GM12801 (cell line): ENCODE data around the gene ANXA3.

Experiments
- CTCF ChIP-seq: IDR thresholded peaks from one replicate; pipeline ENCODE4 v1.5.1; 2011; ENCODE audit warnings: control low read depth; ENCODE audit not compliant: insufficient read length; ENCODE audit errors: extremely low read depth

The ANXA3 gene

DNA sequence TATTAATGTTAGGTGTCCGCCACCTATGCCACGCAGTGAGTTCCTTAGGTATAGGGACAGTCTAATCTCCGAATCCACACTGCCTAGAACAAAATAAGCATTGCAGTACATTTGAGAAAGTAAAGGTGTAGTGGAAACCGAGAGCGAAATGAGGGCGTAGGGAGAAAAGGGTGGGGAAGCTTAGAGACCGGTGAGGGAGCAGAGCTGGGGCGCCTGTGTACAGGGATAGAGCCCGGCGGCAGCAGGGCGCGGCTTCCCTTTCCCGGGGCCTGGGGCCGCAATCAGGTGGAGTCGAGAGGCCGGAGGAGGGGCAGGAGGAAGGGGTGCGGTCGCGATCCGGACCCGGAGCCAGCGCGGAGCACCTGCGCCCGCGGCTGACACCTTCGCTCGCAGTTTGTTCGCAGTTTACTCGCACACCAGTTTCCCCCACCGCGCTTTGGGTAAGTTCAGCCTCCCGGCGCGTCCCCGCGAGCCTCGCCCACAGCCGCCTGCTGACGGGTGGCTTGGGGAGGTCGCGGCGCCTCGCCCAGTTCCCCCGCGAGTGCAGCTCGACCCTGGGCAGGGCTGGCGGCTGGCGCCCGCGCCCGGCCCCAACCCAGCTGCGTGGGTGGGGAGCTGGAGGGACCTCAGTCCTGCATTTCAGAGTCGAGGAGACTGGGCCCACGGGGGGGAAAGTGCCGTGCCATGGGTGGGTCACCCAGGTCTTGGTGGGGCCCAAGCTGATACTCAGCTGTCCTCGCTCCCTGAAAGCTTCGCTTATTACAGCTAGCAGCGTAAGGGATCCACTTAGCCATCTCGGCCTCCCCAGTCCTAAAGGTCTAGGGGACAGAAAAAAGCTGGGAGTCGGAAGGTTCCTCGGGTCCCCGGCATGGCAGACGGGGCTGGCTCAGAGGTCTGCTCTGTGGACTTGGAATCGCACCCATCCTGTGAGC is at the start of gene ANXA3:
Gene ANXA3 (plus strand): TSS at position 351 of the 932 bp plus-strand sequence. CDS start 2,704 bp downstream, outside the sequence.
- TF ChIP-seq CTCF = no peak

- no peak for TF ChIP-seq CTCF
These were observed 42.5 kb upstream of the ANXA3 start for GRCh38 chr4:78509043-78509442.

DNA sequence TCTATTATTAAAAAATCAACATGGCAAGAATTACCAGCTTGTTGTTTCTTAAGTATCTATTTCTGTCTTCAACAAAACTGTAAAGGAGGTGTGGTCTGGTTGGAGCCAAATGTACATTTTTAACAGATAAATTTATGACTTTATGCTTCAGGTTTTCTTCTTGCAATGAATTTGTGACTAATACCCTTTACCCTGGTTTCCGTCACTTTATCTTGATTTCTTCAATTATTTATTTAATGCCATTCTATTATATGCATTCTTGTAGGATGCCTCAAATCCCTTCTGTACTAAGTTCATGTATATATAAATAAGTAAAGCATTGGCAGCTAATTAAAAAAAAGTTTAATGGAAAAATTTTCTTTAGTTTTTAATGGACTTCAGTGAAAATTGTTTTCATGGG is 41.5 kb upstream of the ANXA3 start:
- no peak for TF ChIP-seq CTCF

- TF ChIP-seq CTCF = no peak
These were observed 40.9 kb upstream of the ANXA3 start for GRCh38 chr4:78510681-78511080.

DNA sequence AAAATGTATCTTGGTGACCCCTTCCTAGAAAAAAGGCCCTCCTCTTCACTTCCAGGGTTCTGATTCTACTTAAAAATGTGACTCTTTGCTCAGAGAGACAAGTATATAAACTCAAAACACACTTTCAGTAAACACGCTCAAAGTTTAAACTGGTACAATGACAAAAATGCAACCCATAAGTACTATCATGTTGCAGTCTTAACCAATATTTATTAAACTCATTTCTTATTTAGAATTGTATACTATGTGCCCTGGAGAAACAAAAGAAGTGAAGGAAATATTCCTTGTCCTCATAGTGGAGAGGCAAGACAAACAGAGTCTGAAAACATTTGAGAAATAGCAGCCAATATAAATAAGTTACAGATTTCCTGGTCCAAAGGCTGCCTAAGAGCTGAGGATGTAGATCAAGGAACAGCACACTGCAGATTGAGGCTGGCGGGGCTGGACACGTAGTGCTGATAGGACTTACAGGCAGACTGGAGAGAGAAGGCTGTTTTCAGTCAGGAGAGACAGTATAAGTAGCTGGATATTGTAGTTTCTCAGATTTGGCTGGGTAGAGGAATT is 39.1 kb upstream of the ANXA3 start:
- TF ChIP-seq CTCF = no peak

DNA sequence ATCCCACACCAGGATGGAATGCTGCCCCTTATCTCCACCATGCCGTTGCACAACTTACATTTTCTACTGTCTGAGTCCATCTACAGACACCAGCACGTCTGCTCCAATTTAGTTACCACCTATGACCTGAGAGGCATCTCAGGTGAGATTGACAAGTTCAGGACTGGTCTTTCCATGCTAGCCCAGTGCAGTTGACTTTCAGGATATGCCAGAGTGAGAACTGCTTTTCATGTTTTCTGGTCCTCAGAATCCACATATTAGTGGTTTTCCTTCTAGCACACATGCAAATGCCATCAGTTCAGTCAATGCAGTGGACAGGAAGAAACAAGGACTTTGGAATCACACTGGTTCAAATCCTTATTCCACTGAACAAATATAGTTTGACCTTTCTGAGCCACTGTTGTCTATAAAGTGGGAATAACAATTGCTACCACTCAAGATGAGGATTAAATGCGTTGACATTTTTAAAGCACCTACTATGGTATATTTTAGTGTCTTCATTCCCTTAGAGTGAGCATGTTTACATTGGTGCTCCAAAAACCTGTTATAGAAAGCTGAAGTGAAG is 38.1 kb upstream of the ANXA3 start:
- no peak for TF ChIP-seq CTCF

GRCh38 chr4:78517050-78517652 is 34.4 kb upstream of the ANXA3 start:
- TF ChIP-seq CTCF = no peak
